KOPT-K1 (cell line): Measurements from ENCODE around the gene OLIG3.

Experiments
- H3K27ac ChIP-seq: fragments of 200-600 bp; sonication (generic); 2 replicates; pipeline ENCODE4 v1.5.1; 2016; ENCODE audit warnings: antibody characterized with exemption, mild to moderate bottlenecking, low read depth, low read length; ENCODE audit not compliant: poor library complexity, severe bottlenecking
- H3K36me3 ChIP-seq: fragments of 200-600 bp; sonication (generic); 2 replicates; pipeline ENCODE4 v1.5.1; 2017; ENCODE audit warnings: antibody characterized with exemption, mild to moderate bottlenecking, low read length, moderate library complexity; ENCODE audit not compliant: insufficient read depth
- H3K9me3 ChIP-seq: fragments of 200-600 bp; sonication (generic); 2 replicates; pipeline ENCODE4 v1.5.1; 2017; ENCODE audit warnings: antibody characterized with exemption, low read length, mild to moderate bottlenecking; ENCODE audit not compliant: insufficient read depth, poor library complexity, severe bottlenecking

Gene OLIG3

GRCh38 chr6:137489046-137490005 lies 4.9 kb downstream of the OLIG3 start:
- Histone ChIP-seq H3K36me3 (no peaks in the 10 kb centered on the region), H3K27ac (no peak overlapping the region)

GRCh38 chr6:137488150-137489045 lies 5.8 kb downstream of the OLIG3 start:
- no peaks in the 10 kb centered on the region for H3K36me3 ChIP-seq
- peaks cover 12% of the 10 kb centered on the region for H3K9me3 ChIP-seq
- H3K27ac ChIP-seq, result no peak overlapping the region

More at GRCh38 chr6:137489046-137490005, 4.9 kb downstream of the OLIG3 start:
- H3K9me3 ChIP-seq, result peaks cover 19% of the 10 kb centered on the region

GRCh38 chr6:137487869-137488149 lies 6.4 kb downstream of the OLIG3 start:
- Histone ChIP-seq H3K9me3 (peaks cover 11% of the 10 kb centered on the region), H3K27ac (no peak overlapping the region), H3K36me3 (no peaks in the 10 kb centered on the region)

- peaks cover 11% of the 10 kb centered on the region for H3K9me3 ChIP-seq
- no peak overlapping the region for H3K27ac ChIP-seq
- H3K36me3 ChIP-seq, result no peaks in the 10 kb centered on the region
Measured at GRCh38 chr6:137487181-137487868, 6.9 kb downstream of the OLIG3 start.

- H3K9me3 ChIP-seq, result peaks cover 11% of the 10 kb centered on the region
- H3K27ac ChIP-seq, result no peak overlapping the region
- no peaks in the 10 kb centered on the region for H3K36me3 ChIP-seq
Measured at GRCh38 chr6:137486416-137486815, 7.8 kb downstream of the OLIG3 start.

- Histone ChIP-seq H3K9me3 (no peaks in the 10 kb centered on the region), H3K36me3 (no peaks in the 10 kb centered on the region), H3K27ac (no peak overlapping the region)
Measured at GRCh38 chr6:137480431-137480830, 13.8 kb downstream of the OLIG3 start.

- Histone ChIP-seq H3K9me3 (no peaks in the 10 kb centered on the region), H3K27ac (no peak overlapping the region), H3K36me3 (no peaks in the 10 kb centered on the region)
Measured at GRCh38 chr6:137475103-137475502, 19.1 kb downstream of the OLIG3 start.

GRCh38 chr6:137473598-137473997 lies 20.6 kb downstream of the OLIG3 start:
- H3K36me3 ChIP-seq, result no peaks in the 10 kb centered on the region
- H3K27ac ChIP-seq, result no peak overlapping the region
- no peaks in the 10 kb centered on the region for H3K9me3 ChIP-seq

- Histone ChIP-seq H3K27ac (no peak overlapping the region), H3K36me3 (no peaks in the 10 kb centered on the region), H3K9me3 (no peaks in the 10 kb centered on the region)
Measured at GRCh38 chr6:137472641-137473137, 21.5 kb downstream of the OLIG3 start.

- Histone ChIP-seq H3K9me3 (no peaks in the 10 kb centered on the region), H3K27ac (no peak overlapping the region), H3K36me3 (no peaks in the 10 kb centered on the region)
Measured at GRCh38 chr6:137471986-137472385, 22.2 kb downstream of the OLIG3 start.

- Histone ChIP-seq H3K27ac (no peak overlapping the region), H3K36me3 (no peaks in the 10 kb centered on the region), H3K9me3 (no peaks in the 10 kb centered on the region)
Measured at GRCh38 chr6:137471497-137471896, 22.7 kb downstream of the OLIG3 start.

GRCh38 chr6:137467211-137467610 lies 27.0 kb downstream of the OLIG3 start:
- H3K9me3 ChIP-seq, result no peaks in the 10 kb centered on the region
- no peak overlapping the region for H3K27ac ChIP-seq
- H3K36me3 ChIP-seq, result no peaks in the 10 kb centered on the region

GRCh38 chr6:137465378-137466009 lies 28.7 kb downstream of the OLIG3 start:
- Histone ChIP-seq H3K27ac (no peak overlapping the region), H3K36me3 (no peaks in the 10 kb centered on the region)

GRCh38 chr6:137452333-137452894 lies 41.8 kb downstream of the OLIG3 start:
- peaks cover 4% of the 10 kb centered on the region for H3K9me3 ChIP-seq

More at GRCh38 chr6:137465378-137466009, 28.7 kb downstream of the OLIG3 start:
- no peaks in the 10 kb centered on the region for H3K9me3 ChIP-seq

More at GRCh38 chr6:137452333-137452894, 41.8 kb downstream of the OLIG3 start:
- no peaks in the 10 kb centered on the region for H3K36me3 ChIP-seq
- H3K27ac ChIP-seq, result no peak overlapping the region
